Limb (tissue), 2 donors: ENCODE data around the gene DUS1L.

ENCODE experiments used
- DNase-seq, 2 donors: peaks; one replicate each; pipeline ENCODE4 v3.0.0-alpha.2; 2016; ENCODE audit errors: extremely low spot score in 2 of 2

The DUS1L gene

DNA sequence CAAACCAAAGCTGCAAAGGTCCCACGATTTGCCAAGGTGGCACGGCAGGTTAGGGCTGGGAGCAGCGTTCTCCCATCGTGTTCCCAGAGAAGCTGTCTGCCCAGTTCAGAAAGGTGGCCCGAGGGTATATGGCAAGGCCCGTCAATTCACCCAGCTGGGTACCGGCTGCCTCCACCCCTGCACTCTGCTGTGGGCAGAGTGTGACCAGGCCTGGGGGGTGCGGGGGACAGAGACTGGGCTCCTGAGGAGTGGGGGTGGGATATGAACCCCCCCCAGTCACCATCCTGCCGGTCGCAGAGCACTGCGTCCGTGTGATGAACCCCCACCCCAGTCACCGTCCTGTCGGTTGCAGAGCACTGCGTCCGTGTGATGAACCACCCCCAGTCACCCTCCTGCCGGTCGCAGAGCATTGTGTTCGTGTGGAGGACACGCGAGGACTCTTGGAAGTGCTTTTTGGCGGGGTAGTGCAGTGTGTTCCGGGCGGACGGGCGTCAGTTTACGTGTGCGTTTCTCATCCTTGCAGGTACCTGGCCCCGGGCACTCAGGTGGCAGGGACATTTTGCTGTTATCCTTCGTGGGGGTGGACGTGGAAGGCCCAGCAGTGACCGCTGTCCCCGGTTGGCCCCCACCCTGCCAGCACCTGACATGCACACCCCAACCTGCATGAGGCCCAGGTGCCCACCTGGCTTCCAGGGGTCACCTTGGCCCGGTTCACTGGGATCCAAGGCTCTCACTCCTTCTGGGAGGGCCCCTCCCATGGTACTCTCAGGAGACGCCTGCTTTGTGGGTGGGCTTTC, 35.1 kb upstream of the DUS1L start:
- no peak for DNase-seq

DNA sequence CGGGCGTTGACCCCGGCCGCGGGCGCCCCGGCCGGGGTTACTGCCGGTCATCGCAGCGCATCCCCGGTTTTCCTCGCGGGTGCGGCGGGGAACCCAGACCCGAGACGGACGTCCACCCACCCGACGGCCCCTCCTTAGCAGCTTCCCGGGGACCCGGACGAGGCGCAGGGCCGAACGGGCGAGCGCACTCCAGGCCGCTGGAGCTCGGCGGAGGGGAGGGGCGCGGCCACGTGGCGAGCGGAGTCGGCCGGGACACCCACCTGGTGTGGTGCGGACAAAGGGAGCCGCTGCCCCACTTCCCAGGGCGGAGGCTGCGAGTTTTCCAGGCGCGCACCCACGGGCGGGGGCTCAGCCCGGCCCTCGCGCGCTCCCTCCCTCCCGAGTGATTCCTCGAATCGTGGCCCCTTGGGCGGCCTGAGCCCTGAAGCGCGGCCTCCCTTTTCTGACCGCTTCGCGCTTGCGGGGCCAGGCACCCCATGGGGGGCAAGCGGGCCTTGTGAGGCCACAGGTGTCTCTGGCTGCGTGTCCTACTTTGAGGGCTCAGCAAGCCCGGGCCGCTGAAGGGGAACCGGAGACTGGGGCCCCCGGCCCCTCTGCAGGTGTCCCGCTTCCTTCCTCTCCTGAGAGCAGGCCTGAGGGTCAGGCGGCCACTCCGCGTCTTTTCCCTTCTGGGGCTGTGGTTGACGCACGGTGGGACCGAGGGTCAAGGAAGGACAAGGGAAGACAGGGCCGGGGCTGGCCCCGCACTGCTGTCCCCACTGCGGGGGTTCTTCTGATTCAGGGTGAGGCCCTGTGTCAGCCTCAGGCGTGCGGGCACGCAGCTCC, 33.5 kb upstream of the DUS1L start:
- peak in 1 of 2 donors; percentile 65 for DNase-seq

DNA sequence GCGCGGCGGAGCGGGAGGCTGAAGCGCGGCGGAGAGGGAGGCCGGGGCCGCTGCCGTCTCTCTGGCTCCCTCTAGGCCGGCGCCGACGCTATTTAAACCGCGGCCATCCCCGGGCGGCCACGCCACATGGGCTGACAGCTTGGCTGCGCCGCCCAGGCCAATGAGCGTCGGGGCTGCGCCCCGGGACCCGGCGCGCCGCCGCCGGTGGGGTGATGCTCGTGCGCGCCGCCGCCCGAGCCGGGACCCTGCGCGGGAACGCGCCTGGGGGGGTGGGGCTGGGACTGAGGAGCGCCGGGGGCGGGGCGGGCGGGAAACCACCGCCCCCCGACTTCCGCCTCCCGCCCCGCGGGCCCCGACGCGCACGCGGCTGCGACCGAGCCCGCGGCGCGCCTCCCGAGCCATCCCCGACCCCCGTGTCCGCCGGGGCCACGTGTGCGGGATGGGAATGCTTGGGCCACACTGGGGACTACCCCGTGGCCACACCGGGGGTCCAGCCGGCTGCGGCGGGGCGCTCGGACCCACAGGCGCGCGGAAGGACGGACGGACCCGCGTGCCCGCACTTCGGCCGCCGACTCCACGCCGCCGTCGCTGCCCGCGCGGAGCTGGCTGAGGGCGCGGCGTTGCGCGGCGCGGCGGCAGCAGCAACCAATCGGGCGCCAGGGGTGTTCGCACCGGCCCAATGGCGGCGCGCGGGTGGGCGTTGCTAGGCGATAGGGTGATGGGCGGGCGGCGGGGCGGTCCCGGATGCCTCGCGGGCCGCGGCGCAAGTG, 32.8 kb upstream of the DUS1L start, which contains the start of gene FASN:
FASN (minus strand) TSS at position 68 of the 770 bp plus-strand sequence. CDS start 1,791 bp downstream, outside the sequence.
- peak; percentile 94 to 97 for DNase-seq

DNA sequence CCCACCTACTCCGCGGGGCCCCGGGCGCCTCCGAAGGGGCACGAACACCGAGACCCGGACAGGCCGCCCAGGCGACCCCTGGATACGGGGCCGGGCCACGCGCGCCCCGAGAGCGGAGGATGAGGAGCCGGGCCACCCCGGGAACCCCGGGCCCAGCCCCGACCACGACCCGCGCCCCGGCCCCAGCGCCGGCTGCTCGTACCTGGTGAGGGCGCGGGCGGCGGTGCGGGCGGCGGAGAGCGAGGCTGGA, 32.2 kb upstream of the DUS1L start:
- DNase-seq: no peak

DNA sequence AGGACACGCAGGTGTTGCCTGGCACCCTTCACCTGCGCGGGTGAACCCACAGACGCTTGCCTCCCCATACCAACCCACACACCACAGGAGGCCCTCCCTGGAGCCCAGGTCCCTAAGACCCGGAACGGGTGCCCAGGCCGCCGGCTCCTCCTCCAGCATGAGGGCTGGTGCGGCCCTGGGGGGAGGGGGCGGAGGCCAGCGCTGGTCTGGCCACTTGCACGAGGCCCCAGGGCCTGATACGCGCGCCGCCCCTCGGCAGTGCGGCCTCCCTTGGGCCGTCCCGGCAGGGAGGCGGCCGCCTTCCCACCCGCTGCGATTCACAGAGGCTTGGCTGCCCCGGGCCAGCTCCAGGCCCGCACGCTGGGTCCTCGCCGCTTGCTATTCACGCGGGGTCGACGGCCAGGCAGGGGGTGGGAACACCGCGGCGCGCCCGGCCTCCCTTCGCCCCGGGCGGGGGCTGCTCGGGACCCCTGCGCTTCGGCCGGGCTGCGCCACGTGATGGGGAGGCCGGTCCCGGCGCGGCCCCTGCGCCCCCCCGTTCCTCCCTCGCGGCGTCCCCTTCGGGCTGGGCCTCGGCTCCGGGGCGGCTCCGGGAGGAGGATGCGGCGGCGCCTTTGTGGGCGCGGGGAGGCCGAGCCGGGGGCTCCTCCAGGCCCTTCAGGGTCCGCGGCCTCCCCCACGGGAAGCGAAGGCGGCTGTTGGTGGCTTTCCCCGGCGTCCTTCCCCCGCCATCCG, 31.7 kb upstream of the DUS1L start:
- peak in 1 of 2 donors; percentile 68 for DNase-seq

GRCh38 chr17:82096709-82097183, 31.1 kb upstream of the DUS1L start:
- DNase-seq: no peak

DNA sequence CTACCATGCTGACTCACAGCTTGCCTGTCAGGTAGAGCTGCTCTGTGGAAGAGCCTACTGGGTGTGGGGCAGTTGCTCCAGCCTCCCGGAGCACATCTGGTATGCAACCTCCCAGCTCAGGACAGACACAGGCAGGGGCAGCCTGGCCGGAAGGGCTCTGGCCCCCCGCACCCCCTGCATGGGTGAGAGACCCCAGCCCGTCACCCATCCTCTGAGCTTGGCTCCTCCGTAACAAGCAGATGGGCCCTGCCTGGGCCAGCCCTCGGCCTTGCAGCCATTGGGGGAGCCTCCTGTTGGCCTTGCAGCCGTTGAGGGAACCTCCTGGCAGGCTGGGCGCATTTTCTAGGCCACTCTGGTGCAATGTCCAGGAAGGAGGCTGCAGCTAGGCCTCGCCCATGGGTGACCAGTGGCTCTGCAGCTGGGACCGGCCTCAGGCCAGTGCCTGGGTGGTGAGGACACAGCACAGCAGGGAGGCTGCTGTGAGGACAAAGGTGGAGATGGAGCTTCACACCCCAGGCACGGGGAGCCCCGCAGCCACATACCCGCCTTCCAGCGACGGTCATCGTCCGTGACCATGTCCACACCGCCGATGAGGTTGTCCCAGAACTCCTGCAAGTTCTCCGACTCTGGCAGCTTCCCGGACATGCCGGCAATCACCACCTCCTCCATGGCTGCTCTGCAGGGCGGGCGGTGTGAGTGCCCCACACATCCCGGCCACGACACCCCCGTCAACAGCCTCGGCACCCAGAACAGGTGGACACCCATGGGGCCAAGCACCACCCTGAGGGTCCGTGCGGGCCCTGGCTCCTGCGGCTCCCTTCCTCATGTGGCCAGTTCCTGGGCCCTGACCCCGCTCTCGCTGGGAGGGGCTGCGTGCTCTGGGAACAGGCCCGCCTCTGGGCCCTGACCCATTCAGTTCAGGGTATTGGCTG, 30.4 kb upstream of the DUS1L start:
- DNase-seq: peak in 1 of 2 donors; percentile 26

DNA sequence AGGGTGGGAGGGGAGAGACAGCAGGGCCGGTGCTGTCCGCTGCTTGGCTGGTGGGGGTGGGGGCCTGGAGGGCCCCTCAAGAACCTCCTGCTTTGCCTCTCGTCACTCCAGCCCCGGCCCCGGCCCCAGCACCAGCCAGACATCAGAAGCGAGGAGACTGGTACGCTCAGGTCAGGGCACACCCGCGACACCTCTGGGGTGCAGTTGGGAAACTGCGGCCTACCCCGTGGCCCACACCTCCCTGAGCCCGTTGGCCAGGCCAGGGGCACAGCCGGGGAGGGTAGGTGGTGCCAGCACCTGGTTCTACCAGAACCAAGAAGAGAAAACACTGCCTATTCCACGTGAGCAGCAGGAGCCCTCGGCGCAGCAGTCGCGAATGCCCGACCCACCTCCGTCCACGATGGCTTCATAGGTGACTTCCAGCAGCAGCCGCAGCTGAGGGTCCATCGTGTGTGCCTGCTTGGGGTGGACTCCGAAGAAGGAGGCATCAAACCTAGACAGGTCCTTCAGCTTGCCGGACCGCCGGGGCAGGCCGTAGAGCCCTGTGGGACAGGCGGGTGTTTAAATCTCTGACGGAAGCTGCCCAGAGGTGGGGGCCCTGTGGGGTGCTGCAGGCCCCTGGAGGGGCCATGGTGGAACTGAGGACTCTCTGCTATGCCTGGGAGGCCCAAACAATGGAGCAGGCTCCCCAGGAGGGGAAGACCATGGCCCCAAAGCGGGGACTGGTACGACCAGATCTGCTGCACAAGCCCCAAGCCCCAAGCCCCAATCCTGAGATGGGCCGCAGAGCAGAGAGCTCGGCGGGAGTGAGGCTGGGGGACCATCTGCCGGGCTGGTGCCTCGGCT, 29.6 kb upstream of the DUS1L start:
- DNase-seq: peak in 1 of 2 donors; percentile 29

GRCh38 chr17:82092995-82093751, 27.6 kb upstream of the DUS1L start:
- no peak for DNase-seq

DNA sequence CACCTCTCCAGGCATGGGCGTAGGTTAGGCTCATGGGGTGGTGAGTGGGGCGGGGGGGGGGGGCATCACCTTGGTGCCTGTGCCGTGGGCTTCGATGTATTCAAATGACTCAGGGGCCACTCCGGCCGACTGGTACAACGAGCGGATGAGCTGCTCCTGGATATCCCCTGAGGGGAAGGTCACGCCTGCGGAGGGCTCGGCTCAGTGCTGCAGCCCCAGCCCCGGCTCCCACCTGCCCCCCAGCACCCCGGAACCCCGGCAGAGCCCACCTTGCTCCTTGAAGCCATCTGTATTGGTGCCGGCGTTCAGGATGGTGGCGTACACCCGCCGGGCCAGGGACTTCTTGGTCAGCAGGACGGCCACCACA, 27.0 kb upstream of the DUS1L start:
- no peak for DNase-seq

GRCh38 chr17:82092094-82092586, 26.5 kb upstream of the DUS1L start:
- DNase-seq: no peak

DNA sequence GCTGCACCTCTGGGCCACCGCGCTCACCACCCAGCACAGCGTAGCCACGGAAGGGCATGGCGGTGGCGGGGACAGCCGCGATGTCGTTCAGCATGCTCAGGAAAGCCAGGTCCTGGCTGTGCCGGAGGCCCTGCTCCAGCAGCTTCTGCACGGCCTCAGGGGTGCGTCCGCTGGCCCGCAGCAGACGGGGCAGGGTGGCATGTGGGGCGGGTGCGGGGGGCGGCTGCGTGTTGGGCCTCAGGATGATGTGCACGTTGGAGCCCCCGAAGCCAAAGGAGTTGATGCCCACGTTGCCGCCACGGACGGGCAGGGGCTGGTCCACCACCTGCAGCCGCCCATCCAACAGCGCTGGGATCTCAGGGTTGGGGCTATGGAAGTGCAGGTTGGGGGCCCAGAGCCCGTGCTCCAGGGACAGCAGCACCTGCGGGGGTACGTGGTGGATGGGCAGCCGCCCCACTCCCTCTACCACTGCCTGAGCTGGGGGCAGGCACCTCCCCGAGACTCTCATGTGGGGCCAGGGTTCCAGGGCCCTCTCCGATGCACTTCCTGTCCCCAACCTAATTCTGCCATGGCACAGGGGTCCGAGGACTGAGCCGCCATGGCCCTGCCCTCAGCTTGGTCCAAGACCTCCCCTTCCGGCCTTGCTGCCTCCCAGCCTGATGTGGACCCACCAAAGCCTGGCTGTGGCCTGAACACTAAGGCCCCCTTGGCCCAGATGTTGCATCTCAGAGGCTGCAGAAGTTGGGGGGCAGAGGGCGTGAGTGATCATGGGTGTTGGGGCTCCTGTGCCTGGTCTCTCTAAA, 25.9 kb upstream of the DUS1L start:
- no peak for DNase-seq

DNA sequence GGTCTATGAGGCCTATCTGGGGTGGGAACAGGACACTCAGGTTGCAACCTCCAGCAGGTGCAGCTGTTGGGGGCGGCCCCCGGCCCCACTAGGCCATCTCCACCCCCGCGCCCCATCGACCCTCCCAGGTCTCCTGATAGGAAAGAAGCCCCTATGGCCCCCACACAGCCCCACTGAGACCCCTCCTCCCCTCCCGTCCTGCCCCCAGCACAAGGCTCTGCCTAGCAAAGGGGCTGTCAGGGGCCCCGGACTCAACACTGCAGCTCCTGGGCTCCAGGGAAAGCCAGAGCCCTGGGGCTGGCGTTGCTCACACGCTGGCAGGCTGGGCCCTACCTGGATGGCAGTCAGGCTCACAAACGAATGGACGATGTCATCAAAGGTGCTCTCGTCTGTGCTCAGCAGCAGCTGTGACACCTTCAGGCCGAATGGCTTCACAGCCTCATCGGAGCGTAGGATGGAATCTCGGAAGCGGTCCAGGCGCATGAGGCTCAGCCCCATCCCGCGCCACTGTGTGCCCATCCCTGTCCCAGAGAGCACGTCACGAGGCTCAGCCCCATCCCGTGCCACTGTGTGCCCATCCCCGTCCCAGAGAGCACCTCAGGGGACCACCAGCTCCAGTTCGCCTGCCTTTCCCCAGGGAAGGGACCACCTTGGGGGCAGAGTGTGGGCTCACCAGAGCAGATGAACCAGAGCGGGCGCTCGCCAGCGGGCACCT, 25.1 kb upstream of the DUS1L start:
- no peak for DNase-seq

DNA sequence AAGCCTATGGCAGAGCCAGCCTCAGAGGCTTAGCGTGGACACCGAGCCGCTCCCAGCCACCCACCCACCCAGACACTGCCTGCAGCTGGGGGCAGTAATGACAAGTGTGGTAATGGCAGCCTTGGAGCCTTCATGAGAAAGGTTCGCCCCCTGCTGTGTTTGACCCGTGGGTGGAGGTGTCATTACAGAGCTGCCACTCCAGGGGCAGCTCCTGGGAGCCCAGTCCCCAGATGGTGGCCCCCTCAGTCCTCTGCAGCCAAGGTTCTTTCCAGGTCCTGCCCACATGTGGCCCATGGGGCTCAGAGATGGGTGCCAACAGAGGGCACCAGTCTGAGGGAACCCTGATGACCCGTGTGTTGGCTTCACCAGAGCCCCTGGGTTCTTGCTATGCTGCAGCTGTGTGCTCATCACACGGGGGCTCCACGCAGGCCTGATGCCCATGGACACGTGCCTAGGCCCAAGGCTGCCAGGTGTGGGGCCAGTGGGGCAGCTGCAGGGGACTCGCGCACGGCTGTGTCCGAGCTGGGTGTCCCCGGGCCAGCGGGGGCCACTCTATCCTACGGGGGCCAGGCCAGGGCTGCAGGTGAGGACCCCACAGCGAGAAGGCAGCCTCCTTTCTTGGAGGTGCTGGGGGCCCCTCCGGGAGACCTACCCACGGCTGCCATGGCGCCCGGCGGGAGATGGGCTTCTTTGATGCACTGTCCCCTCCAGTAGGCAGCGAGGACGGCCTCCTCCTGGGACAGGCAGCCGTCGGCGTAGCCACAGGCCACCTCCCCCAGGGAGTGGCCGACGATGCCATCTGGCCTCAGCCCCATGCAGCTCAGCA, 24.3 kb upstream of the DUS1L start:
- DNase-seq: no peak

- DNase-seq: peak in 1 of 2 donors; percentile 27
Measured at GRCh38 chr17:82088838-82089722, 23.5 kb upstream of the DUS1L start.
